Nephron progenitor cell (in vitro differentiated cells): Measurements from ENCODE around the gene LAP3.

Source experiments
- DNase-seq: peaks from one replicate; pipeline ENCODE4 v3.0.0; 2021
- H3K27ac Mint-ChIP-seq: 2 replicates; pipeline ENCODE4 v1.8.0; 2021; ENCODE audit warnings: mild to moderate bottlenecking, moderate library complexity, mixed read lengths
- H3K27me3 Mint-ChIP-seq: 2 replicates; pipeline ENCODE4 v1.8.0; 2021; ENCODE audit warnings: mild to moderate bottlenecking, low read depth, mixed read lengths; ENCODE audit not compliant: poor library complexity
- H3K36me3 Mint-ChIP-seq: 2 replicates; pipeline ENCODE4 v1.8.0; 2021; ENCODE audit warnings: low read depth, mixed read lengths
- H3K4me1 Mint-ChIP-seq: 2 replicates; pipeline ENCODE4 v1.8.0; 2021; ENCODE audit warnings: mixed read lengths
- H3K4me3 Mint-ChIP-seq: 2 replicates; pipeline ENCODE4 v1.8.0; 2021; ENCODE audit warnings: mild to moderate bottlenecking, moderate library complexity, mixed read lengths
- H3K9me3 Mint-ChIP-seq: 2 replicates; pipeline ENCODE4 v1.8.0; 2021; ENCODE audit warnings: mild to moderate bottlenecking, moderate library complexity, mixed read lengths
- TF ChIP-seq, protein P1 (sequence below): fragments of 200-600 bp; sonication (generic); IDR thresholded peaks from 2 replicates; pipeline ENCODE4 v1.5.0; 2021; ENCODE audit warnings: antibody characterized with exemption

The LAP3 gene

DNA sequence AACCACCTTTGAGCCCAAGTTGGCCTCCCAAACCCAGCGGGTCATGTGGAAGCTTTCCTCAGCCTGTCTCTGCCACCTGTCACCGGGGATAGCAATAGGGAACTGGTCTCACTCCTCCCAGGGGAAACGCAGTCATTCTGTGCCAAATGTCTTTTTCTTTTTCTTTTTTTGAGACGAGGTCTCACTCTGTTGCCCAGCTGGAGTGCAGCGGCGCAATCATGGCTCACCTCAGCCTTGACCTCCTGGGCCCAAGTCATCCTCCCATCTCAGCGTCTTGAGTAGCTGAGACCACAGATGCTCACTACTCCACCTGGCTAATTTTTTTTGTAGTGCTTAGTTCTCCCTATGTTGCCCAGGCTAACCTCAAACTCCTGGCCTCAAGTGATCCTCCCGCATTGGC is 77.7 kb downstream of the LAP3 start:
- TF ChIP-seq, protein P1, sequence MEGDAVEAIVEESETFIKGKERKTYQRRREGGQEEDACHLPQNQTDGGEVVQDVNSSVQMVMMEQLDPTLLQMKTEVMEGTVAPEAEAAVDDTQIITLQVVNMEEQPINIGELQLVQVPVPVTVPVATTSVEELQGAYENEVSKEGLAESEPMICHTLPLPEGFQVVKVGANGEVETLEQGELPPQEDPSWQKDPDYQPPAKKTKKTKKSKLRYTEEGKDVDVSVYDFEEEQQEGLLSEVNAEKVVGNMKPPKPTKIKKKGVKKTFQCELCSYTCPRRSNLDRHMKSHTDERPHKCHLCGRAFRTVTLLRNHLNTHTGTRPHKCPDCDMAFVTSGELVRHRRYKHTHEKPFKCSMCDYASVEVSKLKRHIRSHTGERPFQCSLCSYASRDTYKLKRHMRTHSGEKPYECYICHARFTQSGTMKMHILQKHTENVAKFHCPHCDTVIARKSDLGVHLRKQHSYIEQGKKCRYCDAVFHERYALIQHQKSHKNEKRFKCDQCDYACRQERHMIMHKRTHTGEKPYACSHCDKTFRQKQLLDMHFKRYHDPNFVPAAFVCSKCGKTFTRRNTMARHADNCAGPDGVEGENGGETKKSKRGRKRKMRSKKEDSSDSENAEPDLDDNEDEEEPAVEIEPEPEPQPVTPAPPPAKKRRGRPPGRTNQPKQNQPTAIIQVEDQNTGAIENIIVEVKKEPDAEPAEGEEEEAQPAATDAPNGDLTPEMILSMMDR = no peak
- Mint-ChIP-seq H3K27me3 (peaks cover 15% of the 10 kb centered on the region), H3K36me3 (no peaks in the 10 kb centered on the region), H3K4me1 (peaks cover 7% of the 10 kb centered on the region), H3K27ac (no peak overlapping the region), H3K9me3 (peaks cover 2% of the 10 kb centered on the region), H3K4me3 (no peak overlapping the region)
- DNase-seq = no peak

DNA sequence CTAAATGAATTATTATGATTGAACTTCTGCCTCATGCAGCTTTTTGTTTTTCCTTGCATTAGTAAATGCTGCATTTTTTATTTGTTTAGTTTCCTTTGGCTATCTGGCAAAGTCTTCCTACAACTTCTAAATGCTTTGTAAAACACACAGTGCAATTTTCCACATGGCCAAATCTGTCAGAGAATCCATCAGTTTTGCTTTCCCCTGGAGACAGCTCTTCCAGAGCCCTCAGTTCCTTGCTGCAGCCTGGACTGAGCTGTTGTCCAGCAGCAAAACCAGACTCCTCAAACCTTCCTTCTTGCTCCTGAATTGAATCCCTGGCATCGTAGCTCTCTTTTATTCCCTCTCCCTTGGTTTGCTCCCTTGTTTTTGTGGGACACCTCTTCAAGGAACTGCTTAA is 80.1 kb downstream of the LAP3 start:
- peaks cover 9% of the 10 kb centered on the region for H3K27me3 Mint-ChIP-seq
- H3K4me3 Mint-ChIP-seq = no peak overlapping the region
- peaks cover 7% of the 10 kb centered on the region for H3K4me1 Mint-ChIP-seq
- no peaks in the 10 kb centered on the region for H3K9me3 Mint-ChIP-seq
- TF ChIP-seq, protein P1 = no peak
- no peaks in the 10 kb centered on the region for H3K36me3 Mint-ChIP-seq
- H3K27ac Mint-ChIP-seq = no peak overlapping the region
- no peak for DNase-seq
